RCC 7860 (cell line): ENCODE data around the gene ZRANB2.

Experiments
- DNase-seq: peaks from one replicate; pipeline ENCODE4 v3.0.0-alpha.2; 2015; ENCODE audit warnings: low spot score
- FAIRE-seq: peaks from 2 replicates; lab custom pipeline; 2012; peaks lifted over from hg19 to GRCh38; lab: Jason Lieb, UNC

Gene ZRANB2

GRCh38 chr1:71030026-71030425 is 50.8 kb downstream of the ZRANB2 start:
- no peak for FAIRE-seq
- no peak for DNase-seq

GRCh38 chr1:71028981-71029380 is 51.9 kb downstream of the ZRANB2 start:
- DNase-seq: no peak
- no peak for FAIRE-seq

DNA sequence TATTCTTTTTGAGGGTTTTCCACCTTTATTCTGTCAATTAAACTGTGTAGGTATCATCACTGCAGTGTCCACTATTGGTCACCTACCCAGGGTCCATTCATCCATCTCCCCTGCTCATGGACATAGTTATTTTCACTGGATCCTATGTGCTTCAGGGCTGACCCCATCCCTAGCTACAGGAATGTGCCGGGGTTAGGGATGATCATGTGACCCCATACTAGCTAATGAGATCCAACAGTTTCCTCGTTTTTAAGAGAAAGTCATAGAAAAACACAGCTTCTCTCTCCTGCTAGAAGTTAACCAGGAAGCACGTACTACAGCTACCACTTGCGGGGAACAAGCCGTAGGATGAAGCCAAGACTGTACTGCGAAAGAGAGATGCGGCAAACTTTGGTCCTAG is 52.8 kb downstream of the ZRANB2 start:
- DNase-seq: no peak
- FAIRE-seq: no peak

- DNase-seq (no peak), FAIRE-seq (no peak)
These were observed 54.7 kb downstream of the ZRANB2 start for GRCh38 chr1:71026093-71026492.

GRCh38 chr1:71023515-71023914 is 57.3 kb downstream of the ZRANB2 start:
- FAIRE-seq (no peak), DNase-seq (no peak)

DNA sequence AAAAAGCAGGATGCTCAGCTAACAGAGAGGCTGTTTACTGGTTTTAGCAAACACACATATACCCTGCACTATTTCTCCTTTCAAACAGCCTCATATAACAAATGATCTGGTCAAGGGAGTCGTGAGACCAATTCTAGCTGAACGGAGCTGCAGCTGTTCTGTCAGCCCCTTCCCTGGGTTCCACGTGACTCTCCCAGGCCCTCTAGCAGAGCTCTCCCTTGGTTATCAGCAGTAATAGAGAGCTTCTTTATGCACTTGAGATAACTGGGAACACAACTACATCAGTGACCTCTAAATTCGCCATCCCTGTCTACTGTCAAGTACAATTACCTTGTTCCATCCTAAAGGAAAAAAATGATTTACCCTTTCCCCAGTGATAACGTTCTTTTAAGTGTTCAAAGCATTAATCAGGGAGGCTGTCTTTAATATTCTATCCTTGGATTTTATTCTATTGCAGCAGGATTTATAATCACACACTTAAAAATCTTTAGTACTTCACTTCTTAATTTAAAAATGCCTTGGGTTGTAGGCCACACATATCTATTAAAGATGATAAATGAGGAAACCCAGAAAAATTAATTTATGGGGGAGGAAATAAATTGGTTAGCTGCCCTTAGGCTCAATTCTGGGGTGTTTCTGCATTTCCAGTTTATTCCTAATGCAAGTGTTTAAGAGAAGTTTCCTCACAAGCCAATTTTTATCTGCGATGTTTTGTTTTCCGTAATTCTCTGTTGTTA is 61.4 kb downstream of the ZRANB2 start:
- FAIRE-seq: no peak
- no peak for DNase-seq

GRCh38 chr1:71018791-71019190 is 62.0 kb downstream of the ZRANB2 start:
- DNase-seq (no peak), FAIRE-seq (no peak)

- FAIRE-seq (no peak), DNase-seq (no peak)
These were observed 65.1 kb downstream of the ZRANB2 start for GRCh38 chr1:71015745-71016144.

- DNase-seq (no peak), FAIRE-seq (no peak)
These were observed 66.7 kb downstream of the ZRANB2 start for GRCh38 chr1:71014178-71014579.
